K562 (cell line): Measurements from ENCODE around the gene FUT2. TPM values are rescaled to one million over a fixed set of nuclear protein-coding genes. Genes with fewer than 3 reads are reported as not detected.
A peak's percentile ranks its signal among the peaks of the same experiment; 100 is the strongest.

Experiments used
- AFF1 ChIP-seq, 2 experiments: fragments of 450-650 bp; IDR thresholded peaks; 2 replicates each; pipeline ENCODE4 v1.6.1; 2018; ENCODE audit warnings: mild to moderate bottlenecking in 2 of 2, low read depth in 1 of 2; ENCODE audit not compliant: partially characterized antibody in 2 of 2
- CBX1 ChIP-seq: sonication (generic); IDR thresholded peaks from 2 replicates; pipeline ENCODE4 v1.6.1; 2016; ENCODE audit warnings: antibody characterized with exemption, low read depth, mild to moderate bottlenecking
- GTF3C2 ChIP-seq: IDR thresholded peaks from 3 replicates; pipeline ENCODE4 v1.6.1; 2011; ENCODE audit warnings: borderline replicate concordance, mild to moderate bottlenecking, moderate library complexity; ENCODE audit not compliant: insufficient read length; ENCODE audit errors: extremely low read depth
- JUND ChIP-seq, 2 experiments: IDR thresholded peaks; 2 replicates in 1 of 2; 3 replicates in 1 of 2; pipeline ENCODE4 v1.6.1; 2011; ENCODE audit warnings: borderline replicate concordance in 2 of 2, low read depth in 2 of 2, low read length in 2 of 2, improper control_type of control experiment in 1 of 2, missing biosample characterization in 1 of 2, missing genetic modification characterization in 1 of 2, missing genetic modification reagents in 1 of 2
- KAT2B ChIP-seq: IDR thresholded peaks from one replicate; pipeline ENCODE4 v1.6.1; 2012; ENCODE audit warnings: low read depth, mild to moderate bottlenecking, control low read depth, inconsistent platforms, low read length, moderate library complexity
- MBD2 ChIP-seq: sonication (generic); IDR thresholded peaks from 2 replicates; pipeline ENCODE4 v1.6.1; 2016; ENCODE audit warnings: low read depth, borderline replicate concordance
- NRF1 ChIP-seq, 2 experiments: fragments of 450-650 bp; IDR thresholded peaks in 1 of 2; conservative IDR thresholded peaks in 1 of 2; 2 replicates each; pipeline ENCODE4 v1.6.1; 2014; ENCODE audit warnings: mild to moderate bottlenecking in 2 of 2
- PRDM10 ChIP-seq: fragments of 450-650 bp; IDR thresholded peaks from 2 replicates; pipeline ENCODE4 v1.6.1; 2018; ENCODE audit not compliant: partially characterized antibody
- SMAD3 ChIP-seq: fragments of 450-650 bp; formaldehyde crosslinking; conservative IDR thresholded peaks from 2 replicates; pipeline ENCODE4 v1.4.0; 2020; ENCODE audit warnings: mild to moderate bottlenecking
- SMAD4 ChIP-seq: fragments of 250-450 bp; sonication (Bioruptor Pico); conservative IDR thresholded peaks from 2 replicates; pipeline ENCODE4 v1.8.0; 2021; ENCODE audit warnings: inconsistent platforms, mild to moderate bottlenecking, moderate library complexity
- ZNF280A ChIP-seq: fragments of 450-650 bp; IDR thresholded peaks from 2 replicates; pipeline ENCODE4 v1.6.1; 2018; ENCODE audit warnings: mild to moderate bottlenecking, low read depth; ENCODE audit not compliant: partially characterized antibody
- ZNF668 ChIP-seq: fragments of 250-450 bp; sonication (Bioruptor Pico); IDR thresholded peaks from 2 replicates; pipeline ENCODE4 v1.8.0; 2022; ENCODE audit warnings: mild to moderate bottlenecking, inconsistent platforms
- polyA plus RNA-seq, 8 experiments: library from polyadenylated mRNA; depleted of rRNA in 4 of 8; stranded (reverse) in 5 of 8; unstranded in 3 of 8; fragments of >200 nt; fragmentation: Nextera tagmentation in 2 of 8; fragmentation: Illumina TruSeq in 1 of 8; extraction: Ambion mirVana in 2 of 8; extraction: Trizol in 1 of 8; gene quantifications; 2 replicates each; pipeline versions ENCODE4 v1.2.1 to v1.2.3, GENCODE V29; 2011 to 2014; ENCODE audit warnings: inconsistent platforms in 1 of 8, missing spikeins in 1 of 8
- total RNA-seq, 7 experiments: library from RNA; depleted of rRNA in 6 of 7; stranded (reverse); fragments of >200 nt in 6 of 7; fragmentation: Illumina TruSeq in 2 of 7; extraction: Trizol in 2 of 7; gene quantifications; 2 replicates each; pipeline versions ENCODE4 v1.2.1 to v1.2.3, GENCODE V29; 2011 to 2021; ENCODE audit warnings: low replicate concordance in 1 of 7

The FUT2 gene
- total and polyA plus RNA-seq, 9 of the 15 experiments (the other 6 are each of a cell fraction or from before 2014, with no cell fraction given): 0.03 to 0.04 TPM; not detected in 7

- TF ChIP-seq AFF1 (IDR thresholded peaks at IDR 0.05; ENCODE audit: low read depth in 1 of 2, partially characterized antibody in 2 of 2): no peak
- no peak for TF ChIP-seq ZNF280A
- TF ChIP-seq ZNF668 (CRISPR knock-in tag): no peak
- TF ChIP-seq KAT2B: no peak
- TF ChIP-seq NRF1 (conservative IDR thresholded peaks at IDR 0.05 in 1 of 2, IDR thresholded peaks at IDR 0.05 in 1 of 2): peak; percentile 38 to 41; a peak in 2 of 4 replicates
- TF ChIP-seq SMAD3 (CRISPR knock-in tag): no peak
- TF ChIP-seq SMAD4: peak; percentile 14; the same call in 1 of the 2 replicates
- TF ChIP-seq JUND (IDR thresholded peaks at IDR 0.05; ENCODE audit: borderline replicate concordance, low read depth, low read length): peak; percentile 94
- peak; percentile 92 for TF ChIP-seq JUND (tag; IDR thresholded peaks at IDR 0.05; ENCODE audit: borderline replicate concordance, low read depth, low read length)
- no peak for TF ChIP-seq GTF3C2
- no peak for TF ChIP-seq CBX1
- TF ChIP-seq PRDM10: peak; percentile 20
- peak; percentile 81; the same call in 1 of the 2 replicates for TF ChIP-seq MBD2
Measured at GRCh38 chr19:48660852-48661710, 34.7 kb upstream of the FUT2 start (continued).
